Retinal pigment epithelial cell (primary cell): ENCODE results near the gene TYW3.
"Not testable (repeated sequence)": the region's sequence is repeated elsewhere in the genome, so short reads cannot be mapped to it uniquely, and the experiment has no call there.

Experiments
- DNase-seq: peaks from one replicate; pipeline ENCODE4 v3.0.0-alpha.2; 2010; ENCODE audit warnings: low read depth
- H3K4me3 ChIP-seq: 2 replicates; pipeline ENCODE4 v1.5.1; 2011; ENCODE audit warnings: mild to moderate bottlenecking, low read length, control low read depth, moderate library complexity
- TF ChIP-seq, protein P1 (sequence below): conservative IDR thresholded peaks from 2 replicates; pipeline ENCODE4 v1.5.1; 2011; ENCODE audit warnings: low read depth, low read length, control low read depth, inconsistent platforms

The TYW3 gene

DNA sequence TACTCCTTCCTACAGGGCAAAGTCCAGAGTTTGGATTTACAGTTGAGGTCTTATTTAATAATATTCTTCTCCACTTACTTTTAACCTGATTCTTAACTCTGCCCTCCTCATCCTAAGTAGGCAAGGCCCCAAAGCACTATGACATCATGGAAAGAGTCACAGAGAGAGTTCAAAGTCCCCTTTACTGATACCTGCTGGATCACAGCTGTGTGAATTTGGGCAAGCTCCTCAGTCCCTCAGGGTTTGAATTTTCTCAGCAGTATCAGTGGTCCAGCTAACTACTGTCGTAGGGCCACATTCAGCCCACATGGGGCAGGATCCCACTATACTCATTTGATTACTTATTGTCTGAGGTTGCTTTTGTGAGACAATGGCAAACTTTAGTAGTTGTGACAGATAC is 16.0 kb downstream of the TYW3 start:
- TF ChIP-seq, protein P1, sequence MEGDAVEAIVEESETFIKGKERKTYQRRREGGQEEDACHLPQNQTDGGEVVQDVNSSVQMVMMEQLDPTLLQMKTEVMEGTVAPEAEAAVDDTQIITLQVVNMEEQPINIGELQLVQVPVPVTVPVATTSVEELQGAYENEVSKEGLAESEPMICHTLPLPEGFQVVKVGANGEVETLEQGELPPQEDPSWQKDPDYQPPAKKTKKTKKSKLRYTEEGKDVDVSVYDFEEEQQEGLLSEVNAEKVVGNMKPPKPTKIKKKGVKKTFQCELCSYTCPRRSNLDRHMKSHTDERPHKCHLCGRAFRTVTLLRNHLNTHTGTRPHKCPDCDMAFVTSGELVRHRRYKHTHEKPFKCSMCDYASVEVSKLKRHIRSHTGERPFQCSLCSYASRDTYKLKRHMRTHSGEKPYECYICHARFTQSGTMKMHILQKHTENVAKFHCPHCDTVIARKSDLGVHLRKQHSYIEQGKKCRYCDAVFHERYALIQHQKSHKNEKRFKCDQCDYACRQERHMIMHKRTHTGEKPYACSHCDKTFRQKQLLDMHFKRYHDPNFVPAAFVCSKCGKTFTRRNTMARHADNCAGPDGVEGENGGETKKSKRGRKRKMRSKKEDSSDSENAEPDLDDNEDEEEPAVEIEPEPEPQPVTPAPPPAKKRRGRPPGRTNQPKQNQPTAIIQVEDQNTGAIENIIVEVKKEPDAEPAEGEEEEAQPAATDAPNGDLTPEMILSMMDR = no peak
- no peak overlapping the region for H3K4me3 ChIP-seq
- DNase-seq = no peak

DNA sequence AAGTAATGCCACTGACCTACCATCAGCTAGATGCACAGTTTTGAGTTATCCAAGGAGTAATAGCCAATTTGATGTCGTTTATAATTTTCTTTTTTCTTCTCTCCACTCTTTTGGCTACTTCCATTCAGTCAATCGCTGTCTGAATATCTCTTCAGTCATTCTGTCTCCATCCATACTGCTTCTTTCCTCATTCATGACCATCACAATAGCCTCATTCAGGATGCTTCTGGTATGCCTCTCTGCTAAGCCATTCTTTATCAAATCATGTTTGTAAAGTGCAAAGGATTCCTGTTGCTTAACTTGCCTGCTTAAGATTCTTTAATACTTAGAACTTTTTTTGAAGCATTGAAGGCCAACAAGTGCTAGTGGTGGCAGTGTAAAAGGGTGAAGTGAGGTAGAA is 20.2 kb downstream of the TYW3 start:
- DNase-seq = no peak
- no peak overlapping the region for H3K4me3 ChIP-seq
- TF ChIP-seq, protein P1 = no peak

DNA sequence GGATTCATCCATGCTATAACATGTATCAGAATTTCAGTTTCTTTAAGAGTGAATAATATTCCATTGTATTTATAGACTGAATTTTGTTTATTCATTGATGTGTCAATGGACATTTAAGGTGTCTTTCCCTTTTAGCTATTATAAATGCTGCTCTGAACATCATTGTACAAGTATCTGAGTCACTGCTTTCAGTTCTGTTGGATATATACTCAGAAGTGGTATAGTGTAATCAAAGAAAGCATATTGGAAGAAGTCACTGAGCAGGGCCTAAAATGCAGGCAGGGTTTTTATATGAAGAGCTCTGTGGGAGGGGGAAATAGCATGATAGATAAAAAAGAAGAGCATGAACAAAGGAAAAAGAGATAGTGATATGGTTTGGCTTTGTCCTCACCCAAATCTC is 22.5 kb downstream of the TYW3 start:
- TF ChIP-seq, protein P1 = no peak
- no peak overlapping the region for H3K4me3 ChIP-seq
- no peak for DNase-seq

DNA sequence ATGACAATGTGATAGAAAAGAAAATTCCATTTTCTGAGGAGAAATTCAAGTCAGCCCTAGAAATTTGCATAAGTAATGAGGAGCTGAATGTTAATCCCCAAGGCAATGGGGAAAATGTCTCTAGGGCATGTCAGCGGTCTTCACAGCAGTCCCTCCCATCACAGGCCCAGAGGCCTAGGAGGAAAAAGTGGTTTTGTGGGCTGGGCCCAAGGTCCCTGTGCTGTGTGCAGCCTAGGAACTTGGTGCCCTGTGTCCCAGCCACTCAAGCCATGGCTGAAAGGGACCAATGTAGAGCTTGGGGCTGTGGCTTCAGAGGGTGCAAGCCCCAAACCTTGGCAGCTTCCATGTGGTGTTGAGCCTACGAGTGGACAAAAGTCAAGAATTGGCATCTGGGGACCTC is 23.7 kb downstream of the TYW3 start:
- H3K4me3 ChIP-seq, DNase-seq: not testable (repeated sequence)

DNA sequence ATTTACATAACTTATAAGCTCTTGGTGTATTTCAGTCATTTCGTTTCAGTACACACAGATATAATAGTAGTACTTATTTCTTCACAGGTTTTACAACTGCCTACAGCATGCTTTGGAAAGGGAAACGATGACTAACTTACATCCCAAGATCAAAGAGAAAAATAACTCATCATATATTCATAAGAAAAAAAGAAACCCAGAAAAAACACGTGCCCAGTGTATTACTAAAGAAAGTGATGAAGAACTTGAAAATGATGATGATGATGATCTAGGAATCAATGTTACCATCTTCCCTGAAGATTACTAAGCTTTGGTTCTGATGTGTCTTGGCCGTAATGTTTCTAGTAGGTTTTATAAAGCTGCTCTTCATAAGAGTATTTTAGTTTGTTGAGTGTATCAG is 30.9 kb downstream of the TYW3 start:
- DNase-seq = no peak
- H3K4me3 ChIP-seq = no peak overlapping the region
- TF ChIP-seq, protein P1 = no peak

DNA sequence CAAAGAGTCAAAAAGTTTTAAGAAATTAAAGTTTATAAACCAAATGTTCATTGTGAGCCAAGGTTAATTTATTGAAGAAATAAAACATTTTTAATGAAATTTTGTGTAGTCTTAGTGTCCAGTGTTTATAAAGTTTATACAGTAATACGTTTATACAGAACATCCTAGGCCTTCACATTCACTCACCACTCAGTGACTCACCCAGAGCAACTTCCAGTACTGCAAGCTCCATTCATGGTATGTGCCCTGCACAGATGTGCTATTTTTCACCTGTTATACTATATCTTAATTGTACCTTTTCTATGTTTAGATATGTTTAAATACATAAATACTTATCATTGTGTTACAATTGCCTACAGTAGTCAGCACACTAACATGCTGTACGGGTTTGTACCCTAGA is 33.6 kb downstream of the TYW3 start:
- DNase-seq = no peak
- TF ChIP-seq, protein P1 = no peak
- no peak overlapping the region for H3K4me3 ChIP-seq

DNA sequence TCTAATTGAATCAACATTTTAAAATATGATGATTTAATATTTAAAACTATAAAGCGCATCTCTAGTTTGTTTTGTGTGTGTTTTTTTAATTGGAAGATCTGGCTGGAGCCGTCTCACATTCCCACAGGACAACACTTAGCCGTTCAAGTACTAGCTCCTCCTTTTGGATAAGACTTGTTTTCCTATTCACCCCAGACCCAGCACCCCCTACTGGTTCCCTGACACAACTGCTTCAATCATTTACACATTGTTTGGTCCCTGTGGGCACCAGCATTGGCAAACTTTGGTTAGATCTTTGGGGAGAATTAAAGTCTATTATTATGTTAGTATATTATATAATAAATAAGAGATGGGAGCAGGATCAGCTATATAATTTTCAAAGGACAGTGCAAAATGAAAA is 34.5 kb downstream of the TYW3 start:
- H3K4me3 ChIP-seq = no peak overlapping the region
- TF ChIP-seq, protein P1 = peak; percentile 42
- no peak for DNase-seq

DNA sequence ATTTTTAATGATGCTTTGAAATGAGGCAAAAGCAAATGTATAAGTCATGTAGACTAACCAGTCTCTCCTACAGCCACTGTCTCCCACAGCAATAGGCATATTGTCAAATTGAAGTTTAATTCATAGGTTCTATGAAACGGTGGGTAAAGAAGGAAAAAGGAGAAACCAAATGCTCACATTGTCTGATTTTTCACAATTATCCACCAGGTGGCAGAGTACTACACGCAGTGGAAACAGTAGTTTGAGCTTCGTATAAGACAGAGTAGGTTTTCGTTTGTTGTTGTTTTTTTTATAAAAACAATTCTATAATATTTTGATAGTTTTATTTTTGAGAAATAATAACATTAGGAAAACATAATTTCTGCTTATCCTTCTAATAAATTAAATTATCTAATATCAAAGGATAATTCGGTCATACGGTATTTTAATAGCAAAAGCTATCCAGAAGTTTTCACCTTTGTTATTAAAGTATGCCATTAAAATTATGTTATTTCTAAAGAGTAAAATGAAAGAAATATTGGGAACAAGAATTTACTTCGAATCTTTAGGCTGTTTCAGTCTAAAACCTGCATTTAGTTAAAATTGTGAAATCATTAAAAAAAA is 39.1 kb downstream of the TYW3 start:
- H3K4me3 ChIP-seq = no peak overlapping the region
- peak; percentile 8 for DNase-seq
- TF ChIP-seq, protein P1 = peak; percentile 75
